Measurements from ENCODE around the gene SLC18A3.

Gene SLC18A3

GRCh38 chr10:49602380-49603023 lies 7.6 kb upstream of the SLC18A3 start:
- Histone ChIP-seq H3K4me1 (ENCODE audit: control insufficient read depth in 1 of 2, insufficient read depth in 2 of 2, low read length in 2 of 2) (no peaks in the 10 kb centered on the region), H3K27me3 (ENCODE audit: control insufficient read depth in 1 of 2, insufficient read depth in 2 of 2, low read length in 2 of 2) (peaks cover 3 to 15% of the 10 kb centered on the region in 2 donors), H3K36me3 (ENCODE audit: control insufficient read depth in 1 of 2, insufficient read depth in 2 of 2, low read length in 2 of 2) (no peaks in the 10 kb centered on the region), H3K9ac (ENCODE audit: low read depth in 1 of 2, low read length in 2 of 2) (no peak overlapping the region), H3K9me3 (ENCODE audit: control insufficient read depth in 1 of 2, low read length in 2 of 2) (no peaks in the 10 kb centered on the region), H3K27ac (ENCODE audit: low read depth, low read length) (no peak overlapping the region), H3K4me3 (ENCODE audit: low read depth in 1 of 2, low read length in 2 of 2) (no peak overlapping the region)

GRCh38 chr10:49605216-49605938 lies 4.7 kb upstream of the SLC18A3 start:
- Histone ChIP-seq H3K9ac (ENCODE audit: low read depth in 1 of 2, low read length in 2 of 2) (no peak overlapping the region), H3K36me3 (ENCODE audit: control insufficient read depth in 1 of 2, insufficient read depth in 2 of 2, low read length in 2 of 2) (no peaks in the 10 kb centered on the region), H3K27ac (ENCODE audit: low read depth, low read length) (no peak overlapping the region), H3K27me3 (ENCODE audit: control insufficient read depth in 1 of 2, insufficient read depth in 2 of 2, low read length in 2 of 2) (peaks cover 26 to 38% of the 10 kb centered on the region in 2 donors), H3K4me3 (ENCODE audit: low read depth in 1 of 2, low read length in 2 of 2) (no peak overlapping the region), H3K4me1 (ENCODE audit: control insufficient read depth in 1 of 2, insufficient read depth in 2 of 2, low read length in 2 of 2) (no peaks in the 10 kb centered on the region), H3K9me3 (ENCODE audit: control insufficient read depth in 1 of 2, low read length in 2 of 2) (no peaks in the 10 kb centered on the region)

DNA sequence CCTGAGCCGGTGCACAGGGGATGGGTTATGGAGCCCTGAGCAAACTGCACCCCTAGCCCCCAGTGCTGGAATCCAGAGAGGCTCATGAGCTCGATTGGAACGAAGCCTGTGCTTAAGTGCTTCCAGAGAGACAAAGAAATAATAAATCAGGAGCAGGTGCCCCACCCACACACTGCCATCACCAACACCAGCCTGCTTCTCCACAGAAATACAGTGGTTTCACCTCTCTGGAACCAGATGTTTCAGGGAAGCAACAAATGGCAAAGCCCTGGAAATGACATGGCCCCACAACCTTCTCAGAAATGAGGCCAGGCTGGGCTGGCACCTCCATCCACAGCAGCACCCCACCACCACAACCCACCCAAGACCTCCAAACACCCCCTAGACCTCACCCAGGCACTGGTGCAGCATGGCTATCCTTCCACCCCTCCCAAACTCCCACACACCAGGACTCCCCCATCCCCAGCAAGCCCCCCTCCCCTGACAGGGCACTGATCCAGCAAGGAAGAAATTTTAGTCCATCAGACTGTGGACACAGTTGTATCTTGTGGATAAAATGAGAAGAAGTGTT lies 4.1 kb upstream of the SLC18A3 start:
- no peaks in the 10 kb centered on the region for H3K4me1 ChIP-seq (ENCODE audit: control insufficient read depth in 1 of 2, insufficient read depth in 2 of 2, low read length in 2 of 2)
- H3K36me3 ChIP-seq (ENCODE audit: control insufficient read depth in 1 of 2, insufficient read depth in 2 of 2, low read length in 2 of 2), result no peaks in the 10 kb centered on the region
- no peak overlapping the region for H3K9ac ChIP-seq (ENCODE audit: low read depth in 1 of 2, low read length in 2 of 2)
- peaks cover 32 to 42% of the 10 kb centered on the region in 2 donors for H3K27me3 ChIP-seq (ENCODE audit: control insufficient read depth in 1 of 2, insufficient read depth in 2 of 2, low read length in 2 of 2)
- no peak overlapping the region for H3K27ac ChIP-seq (ENCODE audit: low read depth, low read length)
- H3K9me3 ChIP-seq (ENCODE audit: control insufficient read depth in 1 of 2, low read length in 2 of 2), result no peaks in the 10 kb centered on the region
- H3K4me3 ChIP-seq (ENCODE audit: low read depth in 1 of 2, low read length in 2 of 2), result no peak overlapping the region

GRCh38 chr10:49606981-49607535 lies 3.1 kb upstream of the SLC18A3 start:
- Histone ChIP-seq H3K27ac (ENCODE audit: low read depth, low read length) (no peak overlapping the region), H3K9me3 (ENCODE audit: control insufficient read depth in 1 of 2, low read length in 2 of 2) (no peaks in the 10 kb centered on the region), H3K36me3 (ENCODE audit: control insufficient read depth in 1 of 2, insufficient read depth in 2 of 2, low read length in 2 of 2) (no peaks in the 10 kb centered on the region), H3K4me1 (ENCODE audit: control insufficient read depth in 1 of 2, insufficient read depth in 2 of 2, low read length in 2 of 2) (no peaks in the 10 kb centered on the region), H3K9ac (ENCODE audit: low read depth in 1 of 2, low read length in 2 of 2) (no peak overlapping the region), H3K27me3 (ENCODE audit: control insufficient read depth in 1 of 2, insufficient read depth in 2 of 2, low read length in 2 of 2) (peaks cover 41 to 48% of the 10 kb centered on the region in 2 donors), H3K4me3 (ENCODE audit: low read depth in 1 of 2, low read length in 2 of 2) (no peak overlapping the region)

GRCh38 chr10:49608166-49609005 lies 1.7 kb upstream of the SLC18A3 start:
- Histone ChIP-seq H3K4me1 (ENCODE audit: control insufficient read depth in 1 of 2, insufficient read depth in 2 of 2, low read length in 2 of 2) (no peaks in the 10 kb centered on the region), H3K36me3 (ENCODE audit: control insufficient read depth in 1 of 2, insufficient read depth in 2 of 2, low read length in 2 of 2) (no peaks in the 10 kb centered on the region), H3K9me3 (ENCODE audit: control insufficient read depth in 1 of 2, low read length in 2 of 2) (no peaks in the 10 kb centered on the region), H3K4me3 (ENCODE audit: low read depth in 1 of 2, low read length in 2 of 2) (no peak overlapping the region), H3K9ac (ENCODE audit: low read depth in 1 of 2, low read length in 2 of 2) (no peak overlapping the region), H3K27ac (ENCODE audit: low read depth, low read length) (no peak overlapping the region), H3K27me3 (ENCODE audit: control insufficient read depth in 1 of 2, insufficient read depth in 2 of 2, low read length in 2 of 2) (peaks cover 54 to 55% of the 10 kb centered on the region in 2 donors)

- Histone ChIP-seq H3K4me1 (ENCODE audit: control insufficient read depth in 1 of 2, insufficient read depth in 2 of 2, low read length in 2 of 2) (no peaks in the 10 kb centered on the region), H3K27me3 (ENCODE audit: control insufficient read depth in 1 of 2, insufficient read depth in 2 of 2, low read length in 2 of 2) (peaks cover 57 to 60% of the 10 kb centered on the region in 2 donors)
Observed at GRCh38 chr10:49609006-49609282, 1.2 kb upstream of the SLC18A3 start.

GRCh38 chr10:49609283-49610113 lies 612 bp upstream of the SLC18A3 start:
- H3K4me3 ChIP-seq (ENCODE audit: low read depth in 1 of 2, low read length in 2 of 2), result no peak overlapping the region
- H3K27me3 ChIP-seq (ENCODE audit: control insufficient read depth in 1 of 2, insufficient read depth in 2 of 2, low read length in 2 of 2), result peaks cover 59 to 64% of the 10 kb centered on the region in 2 donors
- no peak overlapping the region for H3K9ac ChIP-seq (ENCODE audit: low read depth in 1 of 2, low read length in 2 of 2)

More at GRCh38 chr10:49609006-49609282, 1.2 kb upstream of the SLC18A3 start:
- Histone ChIP-seq H3K36me3 (ENCODE audit: control insufficient read depth in 1 of 2, insufficient read depth in 2 of 2, low read length in 2 of 2) (no peaks in the 10 kb centered on the region), H3K27ac (ENCODE audit: low read depth, low read length) (no peak overlapping the region), H3K9ac (ENCODE audit: low read depth in 1 of 2, low read length in 2 of 2) (no peak overlapping the region), H3K4me3 (ENCODE audit: low read depth in 1 of 2, low read length in 2 of 2) (no peak overlapping the region), H3K9me3 (ENCODE audit: control insufficient read depth in 1 of 2, low read length in 2 of 2) (no peaks in the 10 kb centered on the region)

DNA sequence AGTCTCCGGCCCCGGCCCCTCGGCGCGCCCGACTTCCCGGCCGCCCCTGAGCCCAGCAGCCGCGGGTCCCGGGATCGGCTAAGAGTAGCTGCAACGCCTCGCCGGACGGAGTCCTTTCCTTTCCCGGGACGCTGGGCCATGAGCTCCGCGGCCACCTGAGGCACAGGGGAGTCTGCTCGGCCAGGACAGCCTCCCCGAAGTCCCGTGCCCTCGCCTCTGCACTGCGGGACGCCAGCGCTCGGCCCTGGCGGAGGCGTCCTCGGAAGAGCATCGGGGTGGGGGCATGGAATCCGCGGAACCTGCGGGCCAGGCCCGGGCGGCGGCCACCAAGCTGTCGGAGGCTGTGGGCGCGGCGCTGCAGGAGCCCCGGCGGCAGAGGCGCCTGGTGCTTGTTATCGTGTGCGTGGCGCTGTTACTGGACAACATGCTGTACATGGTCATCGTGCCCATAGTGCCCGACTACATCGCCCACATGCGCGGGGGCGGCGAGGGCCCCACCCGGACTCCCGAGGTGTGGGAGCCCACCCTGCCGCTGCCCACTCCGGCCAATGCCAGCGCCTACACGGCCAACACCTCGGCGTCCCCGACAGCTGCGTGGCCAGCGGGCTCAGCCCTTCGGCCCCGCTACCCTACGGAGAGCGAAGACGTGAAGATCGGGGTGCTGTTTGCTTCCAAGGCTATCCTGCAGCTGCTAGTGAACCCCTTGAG lies 502 bp downstream of the SLC18A3 start:
- Histone ChIP-seq H3K27ac (ENCODE audit: low read depth, low read length) (no peak overlapping the region), H3K27me3 (ENCODE audit: control insufficient read depth in 1 of 2, insufficient read depth in 2 of 2, low read length in 2 of 2) (peaks cover 66 to 75% of the 10 kb centered on the region in 2 donors), H3K9ac (ENCODE audit: low read depth in 1 of 2, low read length in 2 of 2) (no peak overlapping the region), H3K9me3 (ENCODE audit: control insufficient read depth in 1 of 2, low read length in 2 of 2) (no peaks in the 10 kb centered on the region), H3K36me3 (ENCODE audit: control insufficient read depth in 1 of 2, insufficient read depth in 2 of 2, low read length in 2 of 2) (no peaks in the 10 kb centered on the region), H3K4me3 (ENCODE audit: low read depth in 1 of 2, low read length in 2 of 2) (no peak overlapping the region), H3K4me1 (ENCODE audit: control insufficient read depth in 1 of 2, insufficient read depth in 2 of 2, low read length in 2 of 2) (no peaks in the 10 kb centered on the region)

More at GRCh38 chr10:49609283-49610113, 612 bp upstream of the SLC18A3 start:
- Histone ChIP-seq H3K9me3 (ENCODE audit: control insufficient read depth in 1 of 2, low read length in 2 of 2) (no peaks in the 10 kb centered on the region), H3K4me1 (ENCODE audit: control insufficient read depth in 1 of 2, insufficient read depth in 2 of 2, low read length in 2 of 2) (no peaks in the 10 kb centered on the region), H3K27ac (ENCODE audit: low read depth, low read length) (no peak overlapping the region), H3K36me3 (ENCODE audit: control insufficient read depth in 1 of 2, insufficient read depth in 2 of 2, low read length in 2 of 2) (no peaks in the 10 kb centered on the region)

Measured in duodenal mucosa (tissue), 2 donors.